ENCODE results near the gene HDAC7. TPM values are rescaled to one million over a fixed set of nuclear protein-coding genes. Genes with fewer than 3 reads are reported as not detected.

Gene HDAC7
- total and polyA plus RNA-seq, 4 donors: 49.3 to 119 (median 69.7) TPM

- 0 to 1% methylated on average over 29 to 77 of the region's 77 CpGs for WGBS, 2 donors
- H3K4me3 ChIP-seq: peak overlapping the region; percentile 84
- no peaks in the 10 kb centered on the region for H3K9me3 ChIP-seq (ENCODE audit: control insufficient read depth in 4 of 4, insufficient read depth in 3 of 4, low read length in 3 of 4)
Observed at GRCh38 chr12:47819138-47819895, 386 bp downstream of the HDAC7 start.

GRCh38 chr12:47818467-47819137, 1.1 kb downstream of the HDAC7 start:
- WGBS, 2 donors: 8 to 10% methylated on average over 23 of the region's 23 CpGs
- Histone ChIP-seq H3K4me3 (peak overlapping the region; percentile 84), H3K9ac (ENCODE audit: insufficient read depth in 1 of 2, low read length in 2 of 2) (peak overlapping the region in 1 of 2 donors; percentile 46), H3K9me3 (ENCODE audit: control insufficient read depth in 4 of 4, insufficient read depth in 3 of 4, low read length in 3 of 4) (no peaks in the 10 kb centered on the region), H3K27me3 (ENCODE audit: control insufficient read depth in 3 of 3, insufficient read depth in 3 of 3, low read length in 2 of 3) (no peaks in the 10 kb centered on the region), H3K4me1 (ENCODE audit: control insufficient read depth in 5 of 5, insufficient read depth in 5 of 5, low read length in 5 of 5) (peaks cover 9 to 45% (median 42%) of the 10 kb centered on the region in 5 donors), H3K27ac (ENCODE audit: low read depth in 1 of 2, low read length in 1 of 2) (peak overlapping the region; percentile 95 to 100), H3K36me3 (ENCODE audit: control insufficient read depth in 4 of 4, insufficient read depth in 4 of 4, low read length in 4 of 4) (no peaks in the 10 kb centered on the region)
- ATAC-seq (ENCODE audit: insufficient read depth, low FRiP score): no peak
- peak in 1 of 3 donors; percentile 34 for DNase-seq
- TF ChIP-seq CTCF (IDR thresholded peaks at IDR 0.05; ENCODE audit: control extremely low read depth, extremely low read depth): no peak

More at GRCh38 chr12:47819138-47819895, 386 bp downstream of the HDAC7 start:
- Histone ChIP-seq H3K4me1 (ENCODE audit: control insufficient read depth in 5 of 5, insufficient read depth in 5 of 5, low read length in 5 of 5) (peaks cover 7 to 42% (median 36%) of the 10 kb centered on the region in 5 donors), H3K27ac (ENCODE audit: low read depth in 1 of 2, low read length in 1 of 2) (peak overlapping the region; percentile 95 to 100), H3K36me3 (ENCODE audit: control insufficient read depth in 4 of 4, insufficient read depth in 4 of 4, low read length in 4 of 4) (no peaks in the 10 kb centered on the region), H3K9ac (ENCODE audit: insufficient read depth in 1 of 2, low read length in 2 of 2) (peak overlapping the region in 1 of 2 donors; percentile 46), H3K27me3 (ENCODE audit: control insufficient read depth in 3 of 3, insufficient read depth in 3 of 3, low read length in 2 of 3) (no peaks in the 10 kb centered on the region)
- TF ChIP-seq CTCF (IDR thresholded peaks at IDR 0.05; ENCODE audit: control extremely low read depth, extremely low read depth): no peak
- peak; percentile 37 for ATAC-seq (ENCODE audit: insufficient read depth, low FRiP score)
- DNase-seq: peak; percentile 50 to 65 (median 63)

- no peak for ATAC-seq (ENCODE audit: insufficient read depth, low FRiP score)
- no peak for DNase-seq
- H3K4me3 ChIP-seq: no peak overlapping the region
- 37 to 58% methylated on average over 3 of the region's 3 CpGs for WGBS, 2 donors
- H3K4me1 ChIP-seq (ENCODE audit: control insufficient read depth in 5 of 5, insufficient read depth in 5 of 5, low read length in 5 of 5): peaks cover 11 to 47% (median 46%) of the 10 kb centered on the region in 5 donors
- H3K27ac ChIP-seq (ENCODE audit: low read depth in 1 of 2, low read length in 1 of 2): peak overlapping the region; percentile 95 to 100
- no peak overlapping the region for H3K9ac ChIP-seq (ENCODE audit: insufficient read depth in 1 of 2, low read length in 2 of 2)
- TF ChIP-seq CTCF (IDR thresholded peaks at IDR 0.05; ENCODE audit: control extremely low read depth, extremely low read depth): no peak
- no peaks in the 10 kb centered on the region for H3K36me3 ChIP-seq (ENCODE audit: control insufficient read depth in 4 of 4, insufficient read depth in 4 of 4, low read length in 4 of 4)
- no peaks in the 10 kb centered on the region for H3K9me3 ChIP-seq (ENCODE audit: control insufficient read depth in 4 of 4, insufficient read depth in 3 of 4, low read length in 3 of 4)
- H3K27me3 ChIP-seq (ENCODE audit: control insufficient read depth in 3 of 3, insufficient read depth in 3 of 3, low read length in 2 of 3): no peaks in the 10 kb centered on the region
Observed at GRCh38 chr12:47818007-47818376, 1.7 kb downstream of the HDAC7 start.
